H9 (cell line): ENCODE results near the gene SFMBT2. TPM values are rescaled to one million over a fixed set of nuclear protein-coding genes. Genes with fewer than 3 reads are reported as not detected.

Experiments
- DNase-seq: peaks from one replicate; pipeline ENCODE4 v3.0.0-alpha.2; 2017
- H2AFZ ChIP-seq: one replicate; pipeline ENCODE4 v1.6.1; 2013; ENCODE audit warnings: mild to moderate bottlenecking, low read length, control low read depth, moderate library complexity
- H2AK5ac ChIP-seq: 2 replicates; pipeline ENCODE4 v1.6.1; 2013; ENCODE audit warnings: low read length, control low read depth, mixed read lengths; ENCODE audit not compliant: insufficient read length
- H2BK120ac ChIP-seq: one replicate; pipeline ENCODE4 v1.6.1; 2013; ENCODE audit warnings: low read depth, mild to moderate bottlenecking, low read length, control low read depth, inconsistent platforms; ENCODE audit not compliant: poor library complexity, severe bottlenecking
- H2BK12ac ChIP-seq: 2 replicates; pipeline ENCODE4 v1.6.1; 2013; ENCODE audit warnings: low read length, control low read depth, mixed read lengths, low read depth; ENCODE audit not compliant: insufficient read length
- H2BK15ac ChIP-seq: 2 replicates; pipeline ENCODE4 v1.6.1; 2013; ENCODE audit warnings: low read depth, low read length, control low read depth
- H2BK20ac ChIP-seq: one replicate; pipeline ENCODE4 v1.6.1; 2013; ENCODE audit warnings: low read depth, mild to moderate bottlenecking, low read length, control low read depth, inconsistent platforms; ENCODE audit not compliant: poor library complexity, severe bottlenecking
- H2BK5ac ChIP-seq: 2 replicates; pipeline ENCODE4 v1.6.1; 2013; ENCODE audit warnings: low read length, control low read depth, mixed read lengths; ENCODE audit not compliant: insufficient read length
- H3K14ac ChIP-seq: 2 replicates; pipeline ENCODE4 v1.6.1; 2013; ENCODE audit warnings: low read length, control low read depth; ENCODE audit not compliant: insufficient read depth
- H3K18ac ChIP-seq: 2 replicates; pipeline ENCODE4 v1.6.1; 2013; ENCODE audit warnings: low read depth, mild to moderate bottlenecking, mixed read lengths, low read length, control low read depth; ENCODE audit not compliant: insufficient read length
- H3K23ac ChIP-seq: 2 replicates; pipeline ENCODE4 v1.6.1; 2013; ENCODE audit warnings: low read length, control low read depth, mixed read lengths, low read depth; ENCODE audit not compliant: insufficient read length
- H3K23me2 ChIP-seq: 2 replicates; pipeline ENCODE4 v1.6.1; 2013; ENCODE audit warnings: low read depth, mild to moderate bottlenecking, mixed read lengths, low read length, control low read depth; ENCODE audit not compliant: insufficient read length, poor library complexity, severe bottlenecking
- H3K27ac ChIP-seq: 2 replicates; pipeline ENCODE4 v1.5.1; 2013; ENCODE audit warnings: low read length, control low read depth, mixed read lengths, low read depth; ENCODE audit not compliant: insufficient read length
- H3K27me3 ChIP-seq: 2 replicates; pipeline ENCODE4 v1.6.1; 2013; ENCODE audit warnings: low read length, control low read depth, inconsistent platforms; ENCODE audit not compliant: insufficient read depth
- H3K4ac ChIP-seq: 2 replicates; pipeline ENCODE4 v1.6.1; 2013; ENCODE audit warnings: low read depth, mild to moderate bottlenecking, control low read depth, inconsistent platforms, low read length, moderate library complexity
- H3K4me1 ChIP-seq: 2 replicates; pipeline ENCODE4 v1.6.1; 2013; ENCODE audit warnings: low read length, control low read depth, inconsistent platforms; ENCODE audit not compliant: insufficient read depth
- H3K4me2 ChIP-seq: 2 replicates; pipeline ENCODE4 v1.6.1; 2013; ENCODE audit warnings: low read length, control low read depth, mixed read lengths; ENCODE audit not compliant: insufficient read length, insufficient read depth
- H3K56ac ChIP-seq: 2 replicates; pipeline ENCODE4 v1.6.1; 2013; ENCODE audit warnings: low read depth, mild to moderate bottlenecking, mixed read lengths, low read length, control low read depth; ENCODE audit not compliant: insufficient read length
- H3K79me1 ChIP-seq: 2 replicates; pipeline ENCODE4 v1.6.1; 2013; ENCODE audit warnings: low read depth, mild to moderate bottlenecking, moderate library complexity, low read length, control low read depth, inconsistent platforms; ENCODE audit not compliant: insufficient read depth, poor library complexity, severe bottlenecking
- H3K79me2 ChIP-seq: 2 replicates; pipeline ENCODE4 v1.6.1; 2013; ENCODE audit warnings: low read length, control low read depth, inconsistent platforms; ENCODE audit not compliant: insufficient read depth
- H3K9ac ChIP-seq: 2 replicates; pipeline ENCODE4 v1.6.1; 2013; ENCODE audit warnings: low read length, control low read depth, mixed read lengths; ENCODE audit not compliant: insufficient read length; ENCODE audit errors: extremely low read depth
- H3K9me3 ChIP-seq: one replicate; pipeline ENCODE4 v1.6.1; 2013; ENCODE audit warnings: low read depth, low read length, inconsistent platforms; ENCODE audit not compliant: control insufficient read depth
- H3T11ph ChIP-seq: one replicate; pipeline ENCODE4 v1.6.1; 2013; ENCODE audit warnings: mild to moderate bottlenecking, low read length, control low read depth, inconsistent platforms
- H4K20me1 ChIP-seq: one replicate; pipeline ENCODE4 v1.6.1; 2013; ENCODE audit not compliant: control insufficient read depth, insufficient read length, insufficient read depth
- H4K5ac ChIP-seq: 2 replicates; pipeline ENCODE4 v1.6.1; 2013; ENCODE audit warnings: low read depth, mild to moderate bottlenecking, mixed read lengths, low read length, control low read depth; ENCODE audit not compliant: insufficient read length
- H4K8ac ChIP-seq: replicated peaks from 2 replicates; pipeline ENCODE4 v1.6.1; 2013; ENCODE audit warnings: low read length, control low read depth, mixed read lengths, low read depth; ENCODE audit not compliant: insufficient read length
- H4K91ac ChIP-seq: 2 replicates; pipeline ENCODE4 v1.6.1; 2013; ENCODE audit warnings: low read depth, mild to moderate bottlenecking, moderate library complexity, mixed read lengths, low read length, control low read depth; ENCODE audit not compliant: insufficient read length
- H3K27ac Mint-ChIP-seq, 3 experiments: 2 replicates in 2 of 3; 3 replicates in 1 of 3; pipeline ENCODE4 v1.8.0; 2020 to 2021; ENCODE audit warnings: mixed read lengths in 3 of 3, mild to moderate bottlenecking in 1 of 3, moderate library complexity in 1 of 3
- H3K27me3 Mint-ChIP-seq: 2 replicates; pipeline ENCODE4 v1.8.0; 2021; ENCODE audit warnings: low read depth, mild to moderate bottlenecking, moderate library complexity, mixed read lengths
- H3K36me3 Mint-ChIP-seq, 3 experiments: 2 replicates in 2 of 3; 3 replicates in 1 of 3; pipeline ENCODE4 v1.8.0; 2020 to 2021; ENCODE audit warnings: low read depth in 3 of 3, mixed read lengths in 3 of 3; ENCODE audit not compliant: insufficient read depth in 1 of 3
- H3K4me1 Mint-ChIP-seq, 2 experiments: 2 replicates each; pipeline ENCODE4 v1.8.0; 2020; ENCODE audit warnings: mixed read lengths in 2 of 2
- H3K4me3 Mint-ChIP-seq, 2 experiments: 2 replicates in 1 of 2; 3 replicates in 1 of 2; pipeline ENCODE4 v1.8.0; 2020 to 2021; ENCODE audit warnings: mild to moderate bottlenecking in 2 of 2, mixed read lengths in 2 of 2, moderate library complexity in 1 of 2
- H3K9me3 Mint-ChIP-seq, 2 experiments: 2 replicates in 1 of 2; 3 replicates in 1 of 2; pipeline ENCODE4 v1.8.0; 2020; ENCODE audit warnings: mild to moderate bottlenecking in 2 of 2, mixed read lengths in 2 of 2, moderate library complexity in 1 of 2
- CTCF ChIP-seq: fragments of 200-600 bp; sonication (generic); conservative IDR thresholded peaks from 3 replicates; pipeline ENCODE4 v1.8.0; 2021; ENCODE audit warnings: antibody characterized with exemption, mild to moderate bottlenecking
- WGBS: extraction: QIAGEN DNeasy Blood & Tissue Kit; methylation state at CpG from one replicate; pipeline ENCODE4 v1.1.7; 2013; ENCODE audit warnings: missing lambda C conversion rate, low lambda C conversion rate, mixed read lengths; ENCODE audit not compliant: insufficient read length; ENCODE audit errors: extremely low coverage; 5-methylcytosine and 5-hydroxymethylcytosine counted together
- total RNA-seq: library from RNA; stranded (reverse); gene quantifications from 2 replicates; pipeline ENCODE4 v1.2.1, GENCODE V29; 2021

The SFMBT2 gene
- total RNA-seq, 1 experiment from 2014 or later = 5.3 TPM

GRCh38 chr10:7255517-7255916 lies 155.3 kb downstream of the SFMBT2 start:
- DNase-seq = no peak
- Histone ChIP-seq H2BK5ac (no peak overlapping the region), H4K8ac (no peak overlapping the region), H2BK12ac (no peak overlapping the region), H3K18ac (no peak overlapping the region), H2AK5ac (no peak overlapping the region), H4K91ac (no peak overlapping the region), H4K5ac (no peak overlapping the region), H3K79me1 (no peaks in the 10 kb centered on the region), H2BK15ac (no peak overlapping the region), H3K79me2 (no peaks in the 10 kb centered on the region), H3K9me3 (no peaks in the 10 kb centered on the region), H3K4me1 (no peaks in the 10 kb centered on the region), H2AFZ (no peak overlapping the region), H3T11ph (no peak overlapping the region), H3K27ac (no peak overlapping the region), H3K4ac (no peak overlapping the region), H3K56ac (no peak overlapping the region), H3K27me3 (no peaks in the 10 kb centered on the region), H3K14ac (no peak overlapping the region), H4K20me1 (no peaks in the 10 kb centered on the region), H3K9ac (no peak overlapping the region), H3K23ac (no peak overlapping the region), H2BK120ac (no peak overlapping the region), H3K4me2 (no peak overlapping the region), H2BK20ac (no peak overlapping the region), H3K23me2 (no peaks in the 10 kb centered on the region)
- WGBS = no CpG with 5 or more reads among the region's 2 CpGs
- Mint-ChIP-seq H3K4me3 (no peak overlapping the region), H3K27me3 (no peaks in the 10 kb centered on the region), H3K27ac (no peak overlapping the region), H3K36me3 (peaks cover 0 to 5% (median 0%) of the 10 kb centered on the region in 3 experiments; a peak in 1 of 7 replicates), H3K9me3 (no peaks in the 10 kb centered on the region), H3K4me1 (peaks cover 1 to 3% of the 10 kb centered on the region in 2 experiments; a peak in 3 of 4 replicates)
- TF ChIP-seq CTCF = no peak
